SU-DHL-6 (cell line): Measurements from ENCODE around the gene DPH1.

ENCODE experiments used
- CTCF ChIP-seq: fragments of 200-600 bp; sonication (generic); IDR thresholded peaks from one replicate; pipeline ENCODE4 v1.5.1; 2017; ENCODE audit warnings: antibody characterized with exemption, mild to moderate bottlenecking, low read length, moderate library complexity; ENCODE audit not compliant: insufficient read depth, poor library complexity, severe bottlenecking
- EZH2phosphoT487 ChIP-seq: fragments of 200-600 bp; sonication (generic), shearing (Covaris generic); conservative IDR thresholded peaks from 2 replicates; pipeline ENCODE4 v1.6.1; 2018; ENCODE audit warnings: mild to moderate bottlenecking, antibody characterized with exemption, low read length, moderate library complexity, mixed read lengths

GRCh38 chr17:2063261-2064146 is 33.6 kb downstream of the DPH1 start:
- TF ChIP-seq CTCF (no peak), EZH2phosphoT487 (no peak)
